HUES48 (cell line): ENCODE measurements around the gene TTC33.
"Not testable (repeated sequence)": the region's sequence is repeated elsewhere in the genome, so short reads cannot be mapped to it uniquely, and the experiment has no call there.

ENCODE experiments used
- H3K27ac ChIP-seq: one replicate; pipeline ENCODE4 v1.7.0; 2013; ENCODE audit warnings: low read depth, low read length, inconsistent platforms
- H3K27me3 ChIP-seq: 2 replicates; pipeline ENCODE4 v1.6.1; 2013; ENCODE audit warnings: mild to moderate bottlenecking, low read length; ENCODE audit not compliant: control insufficient read depth, insufficient read depth
- H3K36me3 ChIP-seq: 2 replicates; pipeline ENCODE4 v1.6.1; 2013; ENCODE audit warnings: low read length; ENCODE audit not compliant: control insufficient read depth, insufficient read depth
- H3K4me1 ChIP-seq: 2 replicates; pipeline ENCODE4 v1.6.1; 2013; ENCODE audit warnings: mild to moderate bottlenecking, low read length; ENCODE audit not compliant: control insufficient read depth, insufficient read depth
- H3K4me3 ChIP-seq: 2 replicates; pipeline ENCODE4 v1.5.1; 2013; ENCODE audit warnings: mild to moderate bottlenecking, low read depth, low read length
- H3K9ac ChIP-seq: 2 replicates; pipeline ENCODE4 v1.6.1; 2013; ENCODE audit warnings: mild to moderate bottlenecking, low read depth, low read length, moderate library complexity
- H3K9me3 ChIP-seq: 2 replicates; pipeline ENCODE4 v1.6.1; 2013; ENCODE audit warnings: low read length; ENCODE audit not compliant: control insufficient read depth, insufficient read depth

TTC33 gene

GRCh38 chr5:40716590-40716989, 39.2 kb downstream of the TTC33 start:
- Histone ChIP-seq H3K4me3 (no peak overlapping the region), H3K27ac (no peak overlapping the region), H3K9ac (no peak overlapping the region), H3K27me3 (no peaks in the 10 kb centered on the region), H3K36me3 (no peaks in the 10 kb centered on the region), H3K9me3 (peaks cover 6% of the 10 kb centered on the region; the same call in 1 of the 2 replicates), H3K4me1 (no peaks in the 10 kb centered on the region)

- no peak overlapping the region for H3K9ac ChIP-seq
- H3K27me3 ChIP-seq, result no peaks in the 10 kb centered on the region
- H3K36me3 ChIP-seq, result no peaks in the 10 kb centered on the region
- H3K9me3 ChIP-seq, result peaks cover 2% of the 10 kb centered on the region; the same call in 1 of the 2 replicates
- no peak overlapping the region for H3K4me3 ChIP-seq
- H3K27ac ChIP-seq, result no peak overlapping the region
- no peaks in the 10 kb centered on the region for H3K4me1 ChIP-seq
Measured at GRCh38 chr5:40716000-40716399, 39.8 kb downstream of the TTC33 start.

GRCh38 chr5:40714001-40714400, 41.8 kb downstream of the TTC33 start:
- Histone ChIP-seq H3K9ac (no peak overlapping the region), H3K36me3 (no peaks in the 10 kb centered on the region), H3K27ac (no peak overlapping the region)

GRCh38 chr5:40710575-40710974, 45.2 kb downstream of the TTC33 start:
- not testable (repeated sequence) for H3K9ac ChIP-seq, H3K27ac ChIP-seq, H3K27me3 ChIP-seq, H3K9me3 ChIP-seq, H3K4me3 ChIP-seq, H3K36me3 ChIP-seq, H3K4me1 ChIP-seq

More at GRCh38 chr5:40714001-40714400, 41.8 kb downstream of the TTC33 start:
- H3K4me3 ChIP-seq, result no peak overlapping the region
- no peaks in the 10 kb centered on the region; the same call in 1 of the 2 replicates for H3K9me3 ChIP-seq
- no peaks in the 10 kb centered on the region for H3K27me3 ChIP-seq
- H3K4me1 ChIP-seq, result no peaks in the 10 kb centered on the region

GRCh38 chr5:40705484-40705883, 50.3 kb downstream of the TTC33 start:
- not testable (repeated sequence) for H3K4me3 ChIP-seq, H3K27ac ChIP-seq, H3K36me3 ChIP-seq, H3K9ac ChIP-seq, H3K9me3 ChIP-seq, H3K27me3 ChIP-seq, H3K4me1 ChIP-seq

- not testable (repeated sequence) for H3K27me3 ChIP-seq, H3K9ac ChIP-seq, H3K9me3 ChIP-seq, H3K4me1 ChIP-seq, H3K4me3 ChIP-seq, H3K27ac ChIP-seq, H3K36me3 ChIP-seq
Measured at GRCh38 chr5:40702027-40702426, 53.7 kb downstream of the TTC33 start.

GRCh38 chr5:40700116-40700782, 55.5 kb downstream of the TTC33 start:
- no peaks in the 10 kb centered on the region for H3K27me3 ChIP-seq
- no peak overlapping the region for H3K4me3 ChIP-seq
- no peaks in the 10 kb centered on the region for H3K36me3 ChIP-seq
- no peak overlapping the region for H3K9ac ChIP-seq
- no peak overlapping the region for H3K27ac ChIP-seq
- no peaks in the 10 kb centered on the region for H3K4me1 ChIP-seq
- no peaks in the 10 kb centered on the region for H3K9me3 ChIP-seq

GRCh38 chr5:40694433-40694832, 61.3 kb downstream of the TTC33 start:
- Histone ChIP-seq H3K4me3 (no peak overlapping the region), H3K4me1 (peaks cover 7% of the 10 kb centered on the region; the same call in 1 of the 2 replicates), H3K9me3 (0 out of 2 replicates have a peak, but pooled peaks cover 4% of the 10 kb centered on the region), H3K36me3 (no peaks in the 10 kb centered on the region), H3K9ac (no peak overlapping the region), H3K27me3 (no peaks in the 10 kb centered on the region), H3K27ac (no peak overlapping the region)

GRCh38 chr5:40691894-40692293, 63.9 kb downstream of the TTC33 start:
- H3K36me3 ChIP-seq, result no peaks in the 10 kb centered on the region
- H3K27me3 ChIP-seq, result no peaks in the 10 kb centered on the region
- 0 out of 2 replicates have a peak, but pooled peaks cover 4% of the 10 kb centered on the region for H3K9me3 ChIP-seq
- H3K9ac ChIP-seq, result no peak overlapping the region
- peaks cover 7% of the 10 kb centered on the region; the same call in 1 of the 2 replicates for H3K4me1 ChIP-seq
- H3K4me3 ChIP-seq, result no peak overlapping the region
- H3K27ac ChIP-seq, result no peak overlapping the region

- H3K9ac ChIP-seq, result no peak overlapping the region
- no peak overlapping the region for H3K4me3 ChIP-seq
- no peaks in the 10 kb centered on the region for H3K27me3 ChIP-seq
- no peaks in the 10 kb centered on the region for H3K36me3 ChIP-seq
- 0 out of 2 replicates have a peak, but pooled peaks cover 4% of the 10 kb centered on the region for H3K9me3 ChIP-seq
- H3K4me1 ChIP-seq, result peaks cover 7% of the 10 kb centered on the region; the same call in 1 of the 2 replicates
- H3K27ac ChIP-seq, result no peak overlapping the region
Measured at GRCh38 chr5:40690267-40690666, 65.5 kb downstream of the TTC33 start.

GRCh38 chr5:40689438-40689837, 66.3 kb downstream of the TTC33 start:
- H3K4me1 ChIP-seq, result peaks cover 7% of the 10 kb centered on the region; the same call in 1 of the 2 replicates

More at GRCh38 chr5:40689438-40689837, 66.3 kb downstream of the TTC33 start:
- no peaks in the 10 kb centered on the region for H3K27me3 ChIP-seq
- no peak overlapping the region for H3K9ac ChIP-seq
- H3K9me3 ChIP-seq, result no peaks in the 10 kb centered on the region
- H3K36me3 ChIP-seq, result no peaks in the 10 kb centered on the region
- H3K4me3 ChIP-seq, result no peak overlapping the region
- H3K27ac ChIP-seq, result peak overlapping the region; percentile 57
